HepG2 (cell line): ENCODE data around the gene RHOT1.

Experiments
- CHCHD3 ChIP-seq: sonication (generic); formaldehyde crosslinking; IDR thresholded peaks from 2 replicates; pipeline ENCODE4 v1.8.0; 2022; ENCODE audit warnings: mild to moderate bottlenecking, missing genetic modification reagents, moderate library complexity
- EP300 ChIP-seq, 3 experiments: sonication (generic) in 1 of 3; formaldehyde crosslinking in 1 of 3; IDR thresholded peaks; 2 replicates each; pipeline versions ENCODE4 v1.5.1 to v1.6.1; 2011 to 2020; ENCODE audit warnings: low read depth in 2 of 3, low read length in 2 of 3, borderline replicate concordance in 1 of 3, improper control_type of control experiment in 1 of 3, mild to moderate bottlenecking in 1 of 3, missing genetic modification reagents in 1 of 3, moderate library complexity in 1 of 3
- MTF2 ChIP-seq: sonication (generic); formaldehyde crosslinking; IDR thresholded peaks from 2 replicates; pipeline ENCODE4 v1.5.0; 2020; ENCODE audit warnings: missing genetic modification reagents, borderline replicate concordance
- TAF1 ChIP-seq: sonication (generic); formaldehyde crosslinking; IDR thresholded peaks from 2 replicates; pipeline ENCODE4 v1.4.0; 2020; ENCODE audit warnings: missing genetic modification reagents
- ZNF10 ChIP-seq: sonication (generic); formaldehyde crosslinking; IDR thresholded peaks from 2 replicates; pipeline ENCODE4 v1.4.0; 2020; ENCODE audit warnings: mild to moderate bottlenecking, low read depth, missing genetic modification reagents, borderline replicate concordance
- ZNF343 ChIP-seq: sonication (generic); formaldehyde crosslinking; IDR thresholded peaks from 2 replicates; pipeline ENCODE4 v1.4.0; 2020; ENCODE audit warnings: mild to moderate bottlenecking, missing genetic modification reagents
- ZNF530 ChIP-seq: sonication (generic); formaldehyde crosslinking; IDR thresholded peaks from 2 replicates; pipeline ENCODE4 v1.5.0; 2020; ENCODE audit warnings: low read depth, mild to moderate bottlenecking, missing genetic modification reagents
- TF ChIP-seq, protein P1 (sequence below): sonication (generic); formaldehyde crosslinking; IDR thresholded peaks from 2 replicates; pipeline ENCODE4 v1.4.0; 2020; ENCODE audit warnings: mild to moderate bottlenecking, missing genetic modification reagents, borderline replicate concordance
- TF ChIP-seq, protein P2 (sequence below), 2 experiments: IDR thresholded peaks; 2 replicates each; pipeline ENCODE4 v1.6.1; 2011 to 2012; ENCODE audit warnings: low read length in 2 of 2, borderline replicate concordance in 1 of 2, low read depth in 1 of 2, mild to moderate bottlenecking in 1 of 2, moderate library complexity in 1 of 2

DNA sequence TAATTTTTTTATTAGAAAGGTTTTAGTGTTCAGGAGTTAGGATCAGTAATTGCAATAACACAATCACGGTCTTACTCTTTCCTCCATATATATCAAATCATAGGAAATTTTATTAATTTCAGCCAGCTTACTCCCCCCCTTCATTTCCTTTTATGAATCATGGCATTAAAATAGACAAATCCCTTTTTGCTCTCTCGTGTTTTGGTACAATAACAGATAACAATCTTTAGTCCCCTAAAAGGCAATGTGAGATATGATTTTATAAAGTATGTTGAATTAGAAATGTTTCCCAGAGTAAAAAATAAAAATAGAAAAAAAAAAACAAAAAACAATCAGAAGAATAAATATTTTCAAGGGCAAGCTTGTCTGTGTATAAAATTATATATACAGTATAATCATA lies 42.6 kb upstream of the RHOT1 start:
- no peak for TF ChIP-seq ZNF343 (CRISPR knock-in tag)
- no peak for TF ChIP-seq ZNF530
- TF ChIP-seq, protein P1, sequence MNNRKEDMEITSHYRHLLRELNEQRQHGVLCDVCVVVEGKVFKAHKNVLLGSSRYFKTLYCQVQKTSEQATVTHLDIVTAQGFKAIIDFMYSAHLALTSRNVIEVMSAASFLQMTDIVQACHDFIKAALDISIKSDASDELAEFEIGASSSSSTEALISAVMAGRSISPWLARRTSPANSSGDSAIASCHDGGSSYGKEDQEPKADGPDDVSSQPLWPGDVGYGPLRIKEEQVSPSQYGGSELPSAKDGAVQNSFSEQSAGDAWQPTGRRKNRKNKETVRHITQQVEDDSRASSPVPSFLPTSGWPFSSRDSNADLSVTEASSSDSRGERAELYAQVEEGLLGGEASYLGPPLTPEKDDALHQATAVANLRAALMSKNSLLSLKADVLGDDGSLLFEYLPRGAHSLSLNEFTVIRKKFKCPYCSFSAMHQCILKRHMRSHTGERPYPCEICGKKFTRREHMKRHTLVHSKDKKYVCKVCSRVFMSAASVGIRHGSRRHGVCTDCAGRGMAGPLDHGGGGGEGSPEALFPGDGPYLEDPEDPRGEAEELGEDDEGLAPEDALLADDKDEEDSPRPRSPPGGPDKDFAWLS: no peak
- TF ChIP-seq MTF2 (CRISPR knock-in tag): no peak
- TF ChIP-seq, protein P2, sequence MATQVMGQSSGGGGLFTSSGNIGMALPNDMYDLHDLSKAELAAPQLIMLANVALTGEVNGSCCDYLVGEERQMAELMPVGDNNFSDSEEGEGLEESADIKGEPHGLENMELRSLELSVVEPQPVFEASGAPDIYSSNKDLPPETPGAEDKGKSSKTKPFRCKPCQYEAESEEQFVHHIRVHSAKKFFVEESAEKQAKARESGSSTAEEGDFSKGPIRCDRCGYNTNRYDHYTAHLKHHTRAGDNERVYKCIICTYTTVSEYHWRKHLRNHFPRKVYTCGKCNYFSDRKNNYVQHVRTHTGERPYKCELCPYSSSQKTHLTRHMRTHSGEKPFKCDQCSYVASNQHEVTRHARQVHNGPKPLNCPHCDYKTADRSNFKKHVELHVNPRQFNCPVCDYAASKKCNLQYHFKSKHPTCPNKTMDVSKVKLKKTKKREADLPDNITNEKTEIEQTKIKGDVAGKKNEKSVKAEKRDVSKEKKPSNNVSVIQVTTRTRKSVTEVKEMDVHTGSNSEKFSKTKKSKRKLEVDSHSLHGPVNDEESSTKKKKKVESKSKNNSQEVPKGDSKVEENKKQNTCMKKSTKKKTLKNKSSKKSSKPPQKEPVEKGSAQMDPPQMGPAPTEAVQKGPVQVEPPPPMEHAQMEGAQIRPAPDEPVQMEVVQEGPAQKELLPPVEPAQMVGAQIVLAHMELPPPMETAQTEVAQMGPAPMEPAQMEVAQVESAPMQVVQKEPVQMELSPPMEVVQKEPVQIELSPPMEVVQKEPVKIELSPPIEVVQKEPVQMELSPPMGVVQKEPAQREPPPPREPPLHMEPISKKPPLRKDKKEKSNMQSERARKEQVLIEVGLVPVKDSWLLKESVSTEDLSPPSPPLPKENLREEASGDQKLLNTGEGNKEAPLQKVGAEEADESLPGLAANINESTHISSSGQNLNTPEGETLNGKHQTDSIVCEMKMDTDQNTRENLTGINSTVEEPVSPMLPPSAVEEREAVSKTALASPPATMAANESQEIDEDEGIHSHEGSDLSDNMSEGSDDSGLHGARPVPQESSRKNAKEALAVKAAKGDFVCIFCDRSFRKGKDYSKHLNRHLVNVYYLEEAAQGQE (IDR thresholded peaks at IDR 0.05; ENCODE audit: borderline replicate concordance in 1 of 2, low read depth in 1 of 2, low read length in 2 of 2): no peak
- TF ChIP-seq CHCHD3 (CRISPR knock-in tag): no peak
- no peak for TF ChIP-seq TAF1 (CRISPR knock-in tag)
- no peak for TF ChIP-seq ZNF10 (CRISPR knock-in tag)
- no peak for TF ChIP-seq EP300 (IDR thresholded peaks at IDR 0.05; ENCODE audit: low read depth in 2 of 2, low read length in 2 of 2)
- TF ChIP-seq EP300 (CRISPR knock-in tag; IDR thresholded peaks at IDR 0.05; ENCODE audit: borderline replicate concordance): no peak
